Psoas muscle (tissue), 8 donors: ENCODE data around the gene KDM5C. TPM values are rescaled to one million over a fixed set of nuclear protein-coding genes. Genes with fewer than 3 reads are reported as not detected.
A peak's percentile ranks its signal among the peaks of the same experiment; 100 is the strongest.

Source experiments
- ATAC-seq, 4 donors: fragments of 200-7000 bp; cut with Tn5 transposase; one replicate each; pipeline ENCODE4 v1.9.1; 2020; ENCODE audit warnings: moderate library complexity in 3 of 4, mild to moderate bottlenecking in 2 of 4
- DNase-seq, 2 donors: peaks; one replicate each; pipeline ENCODE4 v3.0.0-alpha.2; 2020
- H3K27ac ChIP-seq: fragments of 200-600 bp; one replicate; pipeline ENCODE4 v1.8.0; 2022
- H3K27me3 ChIP-seq, 3 donors: fragments of 200-600 bp in 1 of 3; one replicate each; pipeline versions ENCODE4 v1.6.1 to v1.8.0; 2013 to 2022; ENCODE audit warnings: low read length in 2 of 3, mild to moderate bottlenecking in 2 of 3, moderate library complexity in 1 of 3; ENCODE audit not compliant: insufficient read depth in 3 of 3
- H3K36me3 ChIP-seq, 2 donors: fragments of 200-600 bp in 1 of 2; one replicate each; pipeline versions ENCODE4 v1.6.1 to v1.8.0; 2013 to 2022; ENCODE audit warnings: low read depth in 1 of 2, mild to moderate bottlenecking in 1 of 2, moderate library complexity in 1 of 2; ENCODE audit not compliant: insufficient read depth in 1 of 2
- H3K4me1 ChIP-seq: fragments of 200-600 bp; one replicate; pipeline ENCODE4 v1.8.0; 2022
- H3K4me3 ChIP-seq: fragments of 200-600 bp; one replicate; pipeline ENCODE4 v1.8.0; 2022; ENCODE audit warnings: mild to moderate bottlenecking
- H3K9me3 ChIP-seq: fragments of 200-600 bp; one replicate; pipeline ENCODE4 v1.8.0; 2022
- WGBS, 3 donors: extraction: QIAGEN DNeasy Blood & Tissue Kit; methylation state at CpG; one replicate each; pipeline versions ENCODE4 v1.1.6 to v1.1.7; 2013; 5-methylcytosine and 5-hydroxymethylcytosine counted together
- intact Hi-C, 2 donors: fragments of 100-400 bp; cut with DNase I; formaldehyde crosslinking; loops; one replicate each; pipeline versions ENCODE4 v1.11.0 to v1.14.2; 2022
- polyA plus RNA-seq, 3 donors: library from polyadenylated mRNA; stranded (reverse); fragments of 200-250 nt; gene quantifications; one replicate each; pipeline ENCODE4 v1.2.3, GENCODE V29; 2013
- total RNA-seq, 4 donors: library from RNA; stranded (reverse); fragmentation: NEBNext Ultra II Directional in 2 of 4; extraction: Animal tissue kit (Norgen Biotek cat#: 25700) in 2 of 4; gene quantifications; one replicate each; pipeline versions ENCODE4 v1.2.1 to v1.2.4, GENCODE V29; 2021 to 2023
- TF ChIP-seq, protein P1 (sequence below): fragments of 200-600 bp; IDR thresholded peaks from one replicate; pipeline ENCODE4 v1.8.0; 2022; ENCODE audit warnings: antibody characterized with exemption
- donor health status: healthy with polysubstance abuse.
- donor health status: DM: no; HTN: no; CAD: no; lungs with moderate emphysema.
- donor health status: Bipolar disorder and iron deficiency.
- donor health status: healthy.
- donor health status: DM: yes; HTN: yes; CAD: no.
- donor health status: DM: no; HTN: no; CAD: no.
- donor health status: DM: no; HTN: no; CAD: no.
- donor health status: DM: yes; HTN: yes; CAD: no.

Gene KDM5C
- total and polyA plus RNA-seq, 7 donors: 22.4 to 119 (median 62.2) TPM

DNA sequence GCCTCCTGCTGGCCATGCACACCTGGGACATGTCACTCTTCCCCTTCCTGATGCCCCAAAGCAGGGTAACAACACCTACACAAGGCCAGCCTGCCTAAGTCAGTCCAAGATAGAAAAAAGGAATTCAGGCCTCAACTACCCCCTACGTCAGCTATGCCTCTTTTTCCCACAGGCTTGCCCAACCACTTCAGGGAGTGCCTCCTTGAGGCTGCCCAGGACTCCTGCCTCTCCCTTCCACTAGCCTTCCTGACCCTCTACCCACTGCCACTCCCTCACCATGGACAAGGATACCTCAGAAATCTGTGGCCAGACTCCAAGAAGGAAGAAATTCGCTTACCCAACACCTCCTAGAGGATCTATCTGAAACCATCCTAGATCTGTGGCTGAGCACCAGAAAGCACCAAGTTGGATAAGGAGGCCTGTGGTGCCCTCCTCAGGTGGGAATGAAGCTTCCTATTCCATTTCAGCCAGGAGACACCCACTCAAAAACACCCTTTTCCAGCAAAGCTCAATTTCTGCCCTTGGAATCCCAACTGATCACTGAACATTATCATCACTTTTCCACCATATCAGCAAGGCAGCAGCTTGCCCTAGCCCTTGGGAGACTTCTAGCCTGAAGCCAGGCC lies 1.8 kb downstream of the KDM5C start:
- no peak for DNase-seq

GRCh38 chrX:53211391-53211978 lies 13.5 kb downstream of the KDM5C start:
- Histone ChIP-seq H3K27me3 (no peaks in the 10 kb centered on the region), H3K36me3 (peaks cover 0 to 100% of the 10 kb centered on the region in 2 donors), H3K4me1 (no peaks in the 10 kb centered on the region), H3K4me3 (no peak overlapping the region), H3K9me3 (no peaks in the 10 kb centered on the region), H3K27ac (no peak overlapping the region)
- TF ChIP-seq, protein P1, sequence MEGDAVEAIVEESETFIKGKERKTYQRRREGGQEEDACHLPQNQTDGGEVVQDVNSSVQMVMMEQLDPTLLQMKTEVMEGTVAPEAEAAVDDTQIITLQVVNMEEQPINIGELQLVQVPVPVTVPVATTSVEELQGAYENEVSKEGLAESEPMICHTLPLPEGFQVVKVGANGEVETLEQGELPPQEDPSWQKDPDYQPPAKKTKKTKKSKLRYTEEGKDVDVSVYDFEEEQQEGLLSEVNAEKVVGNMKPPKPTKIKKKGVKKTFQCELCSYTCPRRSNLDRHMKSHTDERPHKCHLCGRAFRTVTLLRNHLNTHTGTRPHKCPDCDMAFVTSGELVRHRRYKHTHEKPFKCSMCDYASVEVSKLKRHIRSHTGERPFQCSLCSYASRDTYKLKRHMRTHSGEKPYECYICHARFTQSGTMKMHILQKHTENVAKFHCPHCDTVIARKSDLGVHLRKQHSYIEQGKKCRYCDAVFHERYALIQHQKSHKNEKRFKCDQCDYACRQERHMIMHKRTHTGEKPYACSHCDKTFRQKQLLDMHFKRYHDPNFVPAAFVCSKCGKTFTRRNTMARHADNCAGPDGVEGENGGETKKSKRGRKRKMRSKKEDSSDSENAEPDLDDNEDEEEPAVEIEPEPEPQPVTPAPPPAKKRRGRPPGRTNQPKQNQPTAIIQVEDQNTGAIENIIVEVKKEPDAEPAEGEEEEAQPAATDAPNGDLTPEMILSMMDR: no peak
- DNase-seq: no peak
- ATAC-seq: peak; percentile 51 to 71 (median 62)
- 72 to 81% (median 80%) methylated on average over 9 of the region's 9 CpGs for WGBS, 3 donors
- intact Hi-C loops: loop anchor here in 1 of 2 donors (10.0 kb wide), 1 partner anchor 107 kb away; no protein-coding TSS in a partner anchor

More for the DNA sequence above, 1.8 kb downstream of the KDM5C start:
- WGBS, 3 donors: 20 to 49% (median 46%) methylated on average over 2 of the region's 2 CpGs
- peak overlapping the region; percentile 97 for H3K4me3 ChIP-seq
- TF ChIP-seq, protein P1: no peak
- intact Hi-C loops: loop anchor here (2.0 to 10.0 kb wide), 2 partner anchors 138 to 152 kb away; partner anchors contain the start of gene TSPYL2 (in 1 of the 2)
- H3K36me3 ChIP-seq: peaks cover 2 to 28% of the 10 kb centered on the region in 2 donors
- H3K4me1 ChIP-seq: peaks cover 20% of the 10 kb centered on the region
- no peaks in the 10 kb centered on the region for H3K27me3 ChIP-seq
- no peaks in the 10 kb centered on the region for H3K9me3 ChIP-seq
- peak in 3 of 4 donors; percentile 30 to 44 (median 39) for ATAC-seq
- peak overlapping the region; percentile 95 for H3K27ac ChIP-seq

DNA sequence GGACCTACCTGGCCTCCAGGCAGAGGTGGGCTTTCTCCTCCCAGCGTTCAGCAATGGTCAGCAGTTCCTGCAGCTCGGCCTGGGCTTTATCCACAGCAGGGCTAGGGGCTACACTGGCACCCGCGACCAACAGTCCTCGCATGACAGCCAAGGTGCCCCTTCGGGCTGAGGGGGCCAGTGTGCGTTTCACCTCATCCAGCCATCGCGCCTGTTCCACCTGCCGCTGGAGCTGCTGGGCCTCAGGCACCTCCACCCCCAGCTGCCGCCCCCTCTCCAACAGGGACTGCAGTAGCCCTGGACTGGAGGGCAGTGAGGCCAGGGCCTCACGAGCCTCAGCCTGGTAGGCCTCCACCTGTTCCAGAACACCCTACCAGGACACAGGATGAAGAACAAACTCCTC lies 28.3 kb downstream of the KDM5C start:
- intact Hi-C loops: no loop called here
- WGBS, 3 donors: 82 to 97% (median 91%) methylated on average over 2 to 12 of the region's 12 CpGs
- DNase-seq: no peak
- Histone ChIP-seq H3K4me3 (no peak overlapping the region), H3K9me3 (no peaks in the 10 kb centered on the region), H3K4me1 (no peaks in the 10 kb centered on the region), H3K36me3 (peaks cover 13 to 100% of the 10 kb centered on the region in 2 donors), H3K27me3 (no peaks in the 10 kb centered on the region), H3K27ac (no peak overlapping the region)
- no peak for ATAC-seq
- TF ChIP-seq, protein P1: no peak

GRCh38 chrX:53195401-53195800 lies 29.6 kb downstream of the KDM5C start:
- peaks cover 13 to 99% of the 10 kb centered on the region in 2 donors for H3K36me3 ChIP-seq
- 40 to 75% (median 60%) methylated on average over 2 of the region's 2 CpGs for WGBS, 3 donors

More at GRCh38 chrX:53195401-53195800, 29.6 kb downstream of the KDM5C start:
- TF ChIP-seq, protein P1: no peak
- Histone ChIP-seq H3K27ac (no peak overlapping the region), H3K27me3 (no peaks in the 10 kb centered on the region), H3K9me3 (no peaks in the 10 kb centered on the region), H3K4me1 (no peaks in the 10 kb centered on the region), H3K4me3 (no peak overlapping the region)
- ATAC-seq: peak in 3 of 4 donors; percentile 25 to 33 (median 30)
- intact Hi-C loops: no loop called here
- DNase-seq: no peak
